Psoas muscle (tissue), 8 donors: Measurements from ENCODE around the gene AKT3. TPM values are rescaled to one million over a fixed set of nuclear protein-coding genes. Genes with fewer than 3 reads are reported as not detected.

Source experiments
- ATAC-seq, 4 donors: fragments of 200-7000 bp; cut with Tn5 transposase; one replicate each; pipeline ENCODE4 v1.9.1; 2020; ENCODE audit warnings: moderate library complexity in 3 of 4, mild to moderate bottlenecking in 2 of 4
- DNase-seq, 2 donors: peaks; one replicate each; pipeline ENCODE4 v3.0.0-alpha.2; 2020
- H3K27ac ChIP-seq: fragments of 200-600 bp; one replicate; pipeline ENCODE4 v1.8.0; 2022
- H3K27me3 ChIP-seq, 3 donors: fragments of 200-600 bp in 1 of 3; one replicate each; pipeline versions ENCODE4 v1.6.1 to v1.8.0; 2013 to 2022; ENCODE audit warnings: low read length in 2 of 3, mild to moderate bottlenecking in 2 of 3, moderate library complexity in 1 of 3; ENCODE audit not compliant: insufficient read depth in 3 of 3
- H3K36me3 ChIP-seq, 2 donors: fragments of 200-600 bp in 1 of 2; one replicate each; pipeline versions ENCODE4 v1.6.1 to v1.8.0; 2013 to 2022; ENCODE audit warnings: low read depth in 1 of 2, mild to moderate bottlenecking in 1 of 2, moderate library complexity in 1 of 2; ENCODE audit not compliant: insufficient read depth in 1 of 2
- H3K4me1 ChIP-seq: fragments of 200-600 bp; one replicate; pipeline ENCODE4 v1.8.0; 2022
- H3K4me3 ChIP-seq: fragments of 200-600 bp; one replicate; pipeline ENCODE4 v1.8.0; 2022; ENCODE audit warnings: mild to moderate bottlenecking
- H3K9me3 ChIP-seq: fragments of 200-600 bp; one replicate; pipeline ENCODE4 v1.8.0; 2022
- CTCF ChIP-seq: fragments of 200-600 bp; IDR thresholded peaks from one replicate; pipeline ENCODE4 v1.8.0; 2022; ENCODE audit warnings: antibody characterized with exemption
- WGBS, 3 donors: extraction: QIAGEN DNeasy Blood & Tissue Kit; methylation state at CpG; one replicate each; pipeline versions ENCODE4 v1.1.6 to v1.1.7; 2013; 5-methylcytosine and 5-hydroxymethylcytosine counted together
- intact Hi-C, 2 donors: fragments of 100-400 bp; cut with DNase I; formaldehyde crosslinking; loops; one replicate each; pipeline versions ENCODE4 v1.11.0 to v1.14.2; 2022
- polyA plus RNA-seq, 3 donors: library from polyadenylated mRNA; stranded (reverse); fragments of 200-250 nt; gene quantifications; one replicate each; pipeline ENCODE4 v1.2.3, GENCODE V29; 2013
- total RNA-seq, 4 donors: library from RNA; stranded (reverse); fragmentation: NEBNext Ultra II Directional in 2 of 4; extraction: Animal tissue kit (Norgen Biotek cat#: 25700) in 2 of 4; gene quantifications; one replicate each; pipeline versions ENCODE4 v1.2.1 to v1.2.4, GENCODE V29; 2021 to 2023
- donor health status: healthy with polysubstance abuse.
- donor health status: DM: no; HTN: no; CAD: no; lungs with moderate emphysema.
- donor health status: Bipolar disorder and iron deficiency.
- donor health status: healthy.
- donor health status: DM: yes; HTN: yes; CAD: no.
- donor health status: DM: no; HTN: no; CAD: no.
- donor health status: DM: no; HTN: no; CAD: no.
- donor health status: DM: yes; HTN: yes; CAD: no.

The AKT3 gene
- total and polyA plus RNA-seq, 7 donors: 3.3 to 25.1 (median 9.8) TPM

GRCh38 chr1:243548516-243548915, 301.5 kb downstream of the AKT3 start:
- TF ChIP-seq CTCF: no peak
- Histone ChIP-seq H3K4me1 (no peaks in the 10 kb centered on the region), H3K27me3 (no peaks in the 10 kb centered on the region), H3K4me3 (no peak overlapping the region), H3K9me3 (no peaks in the 10 kb centered on the region), H3K36me3 (peaks cover 0 to 6% of the 10 kb centered on the region in 2 donors), H3K27ac (no peak overlapping the region)
- 94 to 95% (median 95%) methylated on average over 1 of the region's 1 CpG for whole genome bisulfite sequencing, 3 donors
- no peak for ATAC-seq
- no peak for DNase-seq
- intact Hi-C loops: no loop called here

- no peaks in the 10 kb centered on the region for H3K4me1 ChIP-seq
- no peak for TF ChIP-seq CTCF
- peaks cover 0 to 6% of the 10 kb centered on the region in 2 donors for H3K36me3 ChIP-seq
- DNase-seq: no peak
- H3K27ac ChIP-seq: no peak overlapping the region
- no peaks in the 10 kb centered on the region for H3K9me3 ChIP-seq
- intact Hi-C loops: no loop called here
- ATAC-seq: no peak
- WGBS, 3 donors: 73 to 77% (median 75%) methylated on average over 3 of the region's 3 CpGs
- no peak overlapping the region for H3K4me3 ChIP-seq
- H3K27me3 ChIP-seq: no peaks in the 10 kb centered on the region
Measured at GRCh38 chr1:243547891-243548290, 302.2 kb downstream of the AKT3 start.

- Histone ChIP-seq H3K9me3 (no peaks in the 10 kb centered on the region), H3K4me1 (no peaks in the 10 kb centered on the region), H3K36me3 (peaks cover 0 to 6% of the 10 kb centered on the region in 2 donors), H3K4me3 (no peak overlapping the region), H3K27ac (no peak overlapping the region), H3K27me3 (no peaks in the 10 kb centered on the region)
- ATAC-seq (no peak), DNase-seq (no peak)
- TF ChIP-seq CTCF: no peak
- intact Hi-C loops: no loop called here
- 0% methylated on average over 1 of the region's 1 CpG for WGBS, 3 donors
Measured at GRCh38 chr1:243546457-243546856, 303.6 kb downstream of the AKT3 start.

GRCh38 chr1:243543501-243543900, 306.5 kb downstream of the AKT3 start:
- Histone ChIP-seq H3K27ac (no peak overlapping the region), H3K9me3 (no peaks in the 10 kb centered on the region), H3K36me3 (peaks cover 0 to 6% of the 10 kb centered on the region in 2 donors), H3K4me3 (no peak overlapping the region), H3K4me1 (no peaks in the 10 kb centered on the region), H3K27me3 (no peaks in the 10 kb centered on the region)
- ATAC-seq (no peak), DNase-seq (no peak)
- intact Hi-C loops: no loop called here
- 96 to 97% (median 96%) methylated on average over 2 of the region's 2 CpGs for WGBS, 3 donors
- TF ChIP-seq CTCF: no peak

GRCh38 chr1:243542739-243543415, 307.2 kb downstream of the AKT3 start:
- Histone ChIP-seq H3K36me3 (peaks cover 0 to 6% of the 10 kb centered on the region in 2 donors), H3K9me3 (no peaks in the 10 kb centered on the region), H3K4me3 (no peak overlapping the region), H3K27ac (no peak overlapping the region), H3K27me3 (no peaks in the 10 kb centered on the region), H3K4me1 (no peaks in the 10 kb centered on the region)
- DNase-seq: no peak
- no peak for TF ChIP-seq CTCF
- intact Hi-C loops: no loop called here
- no peak for ATAC-seq
- 78 to 82% (median 78%) methylated on average over 7 of the region's 7 CpGs for WGBS, 3 donors
